Activated T-cell treated with anti-CD3 and anti-CD28 coated beads, Interleukin-2, amount 50 U/mL, for 4 hours (primary cell): ENCODE results near the gene MAGI1. TPM values are rescaled to one million over a fixed set of nuclear protein-coding genes. Genes with fewer than 3 reads are reported as not detected.
"Not testable (repeated sequence)": the region's sequence is repeated elsewhere in the genome, so short reads cannot be mapped to it uniquely, and the experiment has no call there.

Experiments used
- ATAC-seq, 2 donors: fragments of 200-7000 bp; cut with Tn5 transposase; one replicate each; pipeline ENCODE4 v1.10.0; 2021
- DNase-seq: peaks from one replicate; pipeline ENCODE4 v3.0.0-alpha.2; 2020
- H3K27me3 Mint-ChIP-seq: one replicate; pipeline ENCODE4 v1.8.0; 2021; ENCODE audit warnings: low read depth, mixed read lengths
- H3K36me3 Mint-ChIP-seq: one replicate; pipeline ENCODE4 v1.8.0; 2022; ENCODE audit warnings: mixed read lengths; ENCODE audit not compliant: insufficient read depth
- H3K4me1 Mint-ChIP-seq: one replicate; pipeline ENCODE4 v1.8.0; 2021; ENCODE audit warnings: low read depth, mixed read lengths
- H3K4me3 Mint-ChIP-seq: one replicate; pipeline ENCODE4 v1.8.0; 2021; ENCODE audit warnings: mild to moderate bottlenecking, moderate library complexity, mixed read lengths
- H3K9me3 Mint-ChIP-seq: one replicate; pipeline ENCODE4 v1.8.0; 2021; ENCODE audit warnings: mixed read lengths
- total RNA-seq, 3 donors: library from RNA; stranded (reverse); gene quantifications; one replicate each; pipeline ENCODE4 v1.2.1, GENCODE V29; 2021

MAGI1 gene
- total RNA-seq, 3 donors from 2014 or later, result 0.45 to 0.76 (median 0.46) TPM

- Mint-ChIP-seq H3K4me1 (peaks cover 5% of the 10 kb centered on the region), H3K27me3 (peaks cover 33% of the 10 kb centered on the region), H3K9me3 (no peaks in the 10 kb centered on the region), H3K4me3 (no peak overlapping the region), H3K36me3 (no peaks in the 10 kb centered on the region)
- DNase-seq, result no peak
- peak; percentile 21 to 40 for ATAC-seq
Measured at GRCh38 chr3:66033241-66034138, 5.2 kb downstream of the MAGI1 start.

GRCh38 chr3:66031102-66031698 is 7.5 kb downstream of the MAGI1 start:
- Mint-ChIP-seq H3K9me3 (no peaks in the 10 kb centered on the region), H3K27me3 (peaks cover 11% of the 10 kb centered on the region), H3K36me3 (no peaks in the 10 kb centered on the region), H3K4me3 (no peak overlapping the region), H3K4me1 (no peaks in the 10 kb centered on the region)
- DNase-seq (no peak), ATAC-seq (no peak)

GRCh38 chr3:66029443-66029842 is 9.3 kb downstream of the MAGI1 start:
- no peak for DNase-seq
- Mint-ChIP-seq H3K9me3 (no peaks in the 10 kb centered on the region), H3K4me3 (no peak overlapping the region), H3K36me3 (no peaks in the 10 kb centered on the region), H3K4me1 (no peaks in the 10 kb centered on the region), H3K27me3 (peaks cover 5% of the 10 kb centered on the region)
- ATAC-seq, result no peak

DNA sequence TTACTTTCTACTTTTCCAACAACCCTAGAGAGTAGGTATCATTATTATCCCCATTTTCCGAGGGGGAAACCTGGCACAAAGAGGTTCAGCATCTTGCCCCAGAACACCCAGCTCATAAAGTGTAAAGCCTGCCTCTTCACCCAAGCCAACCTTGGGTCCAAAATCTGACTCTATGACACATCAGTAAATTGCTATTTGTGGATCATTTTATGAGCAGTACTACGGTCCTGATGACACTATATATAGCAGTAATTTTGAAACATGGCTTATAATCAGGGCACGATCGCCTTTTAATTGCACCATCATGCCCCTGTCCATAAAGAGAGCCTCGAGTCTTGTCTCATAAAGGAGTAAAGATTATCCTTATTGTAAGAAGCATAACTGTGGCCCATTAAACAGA is 9.7 kb downstream of the MAGI1 start:
- Mint-ChIP-seq H3K9me3 (no peaks in the 10 kb centered on the region), H3K4me3 (no peak overlapping the region), H3K27me3 (peaks cover 5% of the 10 kb centered on the region), H3K4me1 (no peaks in the 10 kb centered on the region), H3K36me3 (no peaks in the 10 kb centered on the region)
- DNase-seq (no peak), ATAC-seq (no peak)

- no peak overlapping the region for H3K4me3 Mint-ChIP-seq
Measured at GRCh38 chr3:66028457-66028856, 10.3 kb downstream of the MAGI1 start.

GRCh38 chr3:66027099-66027498 is 11.6 kb downstream of the MAGI1 start:
- not testable (repeated sequence) for H3K9me3 Mint-ChIP-seq, H3K27me3 Mint-ChIP-seq, H3K36me3 Mint-ChIP-seq, ATAC-seq, H3K4me1 Mint-ChIP-seq, DNase-seq, H3K4me3 Mint-ChIP-seq

More at GRCh38 chr3:66028457-66028856, 10.3 kb downstream of the MAGI1 start:
- no peak for DNase-seq
- Mint-ChIP-seq H3K9me3 (no peaks in the 10 kb centered on the region), H3K36me3 (no peaks in the 10 kb centered on the region), H3K4me1 (no peaks in the 10 kb centered on the region), H3K27me3 (peaks cover 5% of the 10 kb centered on the region)
- ATAC-seq, result no peak

DNA sequence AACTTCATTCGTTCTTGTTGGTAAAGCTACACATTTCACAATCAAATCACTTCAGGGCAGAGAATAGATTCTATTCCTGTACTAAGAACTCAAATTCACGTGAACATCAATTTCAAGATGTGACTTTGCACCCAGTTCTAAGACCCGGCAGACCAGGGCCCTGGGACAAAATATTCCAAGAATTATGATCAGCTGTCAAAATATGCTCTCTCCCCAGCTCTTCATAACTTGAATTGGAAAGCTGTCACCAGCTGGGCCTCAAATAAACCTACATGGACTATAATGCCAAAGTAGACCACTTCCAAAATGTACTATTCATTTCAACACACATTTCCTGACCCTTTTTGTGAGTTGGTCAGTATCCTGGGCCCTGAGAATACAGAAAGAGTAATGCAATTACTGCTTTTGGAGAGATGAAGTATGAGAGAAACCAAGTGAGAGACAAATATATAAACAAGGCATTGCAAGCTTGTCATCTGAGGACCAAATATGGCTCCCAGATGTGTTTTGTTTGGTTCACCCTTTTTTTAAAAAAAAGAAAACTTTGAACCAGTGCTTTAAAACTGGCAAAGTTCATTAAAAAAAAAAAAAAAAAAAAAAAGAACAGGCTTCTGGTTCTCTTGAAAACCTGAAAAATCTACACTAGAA is 14.9 kb downstream of the MAGI1 start:
- ATAC-seq (no peak), DNase-seq (no peak)
- Mint-ChIP-seq H3K36me3 (no peaks in the 10 kb centered on the region), H3K4me1 (no peaks in the 10 kb centered on the region), H3K27me3 (no peaks in the 10 kb centered on the region), H3K4me3 (no peak overlapping the region), H3K9me3 (no peaks in the 10 kb centered on the region)

DNA sequence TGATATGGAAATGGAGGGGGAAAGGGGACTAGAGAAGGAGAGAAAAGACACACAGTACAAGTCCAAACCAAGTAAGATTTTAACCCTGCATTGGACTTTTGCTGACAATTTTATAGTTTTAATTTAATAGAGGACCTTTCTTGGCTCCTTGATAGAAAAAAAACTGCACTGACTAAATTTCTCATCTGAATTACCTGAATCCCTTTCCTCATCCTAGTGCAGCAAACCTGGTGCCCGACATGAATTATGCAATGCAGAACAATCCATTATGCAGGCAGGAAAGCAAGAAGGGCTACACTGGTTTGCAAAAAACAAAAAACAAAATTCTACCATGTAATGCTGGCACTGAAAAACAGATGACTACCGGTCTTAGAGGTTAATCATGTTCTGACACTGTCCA is 15.5 kb downstream of the MAGI1 start:
- H3K9me3 Mint-ChIP-seq, result no peaks in the 10 kb centered on the region
- no peak overlapping the region for H3K4me3 Mint-ChIP-seq
- DNase-seq, result no peak
- no peaks in the 10 kb centered on the region for H3K4me1 Mint-ChIP-seq
- H3K36me3 Mint-ChIP-seq, result no peaks in the 10 kb centered on the region
- ATAC-seq, result no peak
- no peaks in the 10 kb centered on the region for H3K27me3 Mint-ChIP-seq

DNA sequence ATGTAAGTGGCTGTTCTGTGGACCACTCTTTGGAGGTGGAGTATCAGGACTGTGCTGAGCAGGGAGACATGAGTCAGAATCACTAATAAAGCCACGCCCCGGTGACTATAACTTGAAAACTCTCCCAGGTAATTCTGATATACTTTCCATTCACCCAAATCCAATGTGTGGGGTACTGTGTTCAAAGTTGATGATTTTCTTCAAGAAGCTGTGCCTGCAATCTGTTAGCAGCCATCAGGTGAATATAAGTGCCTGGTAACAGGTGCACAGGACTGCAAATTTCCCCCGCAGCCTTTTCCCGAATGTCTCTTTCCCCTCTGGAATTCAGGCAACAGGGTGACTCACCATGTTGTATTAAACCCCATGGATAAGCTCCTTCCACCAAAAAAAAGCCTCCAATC is 17.0 kb downstream of the MAGI1 start:
- no peaks in the 10 kb centered on the region for H3K36me3 Mint-ChIP-seq
- DNase-seq, result no peak
- no peaks in the 10 kb centered on the region for H3K27me3 Mint-ChIP-seq
- H3K9me3 Mint-ChIP-seq, result no peaks in the 10 kb centered on the region
- no peaks in the 10 kb centered on the region for H3K4me1 Mint-ChIP-seq
- H3K4me3 Mint-ChIP-seq, result no peak overlapping the region
- ATAC-seq, result no peak

GRCh38 chr3:66019896-66020295 is 18.8 kb downstream of the MAGI1 start:
- DNase-seq (no peak), ATAC-seq (no peak)
- no peaks in the 10 kb centered on the region for H3K4me1 Mint-ChIP-seq
- no peak overlapping the region for H3K4me3 Mint-ChIP-seq
- H3K9me3 Mint-ChIP-seq, result no peaks in the 10 kb centered on the region
- H3K36me3 Mint-ChIP-seq, result no peaks in the 10 kb centered on the region
- H3K27me3 Mint-ChIP-seq, result no peaks in the 10 kb centered on the region

DNA sequence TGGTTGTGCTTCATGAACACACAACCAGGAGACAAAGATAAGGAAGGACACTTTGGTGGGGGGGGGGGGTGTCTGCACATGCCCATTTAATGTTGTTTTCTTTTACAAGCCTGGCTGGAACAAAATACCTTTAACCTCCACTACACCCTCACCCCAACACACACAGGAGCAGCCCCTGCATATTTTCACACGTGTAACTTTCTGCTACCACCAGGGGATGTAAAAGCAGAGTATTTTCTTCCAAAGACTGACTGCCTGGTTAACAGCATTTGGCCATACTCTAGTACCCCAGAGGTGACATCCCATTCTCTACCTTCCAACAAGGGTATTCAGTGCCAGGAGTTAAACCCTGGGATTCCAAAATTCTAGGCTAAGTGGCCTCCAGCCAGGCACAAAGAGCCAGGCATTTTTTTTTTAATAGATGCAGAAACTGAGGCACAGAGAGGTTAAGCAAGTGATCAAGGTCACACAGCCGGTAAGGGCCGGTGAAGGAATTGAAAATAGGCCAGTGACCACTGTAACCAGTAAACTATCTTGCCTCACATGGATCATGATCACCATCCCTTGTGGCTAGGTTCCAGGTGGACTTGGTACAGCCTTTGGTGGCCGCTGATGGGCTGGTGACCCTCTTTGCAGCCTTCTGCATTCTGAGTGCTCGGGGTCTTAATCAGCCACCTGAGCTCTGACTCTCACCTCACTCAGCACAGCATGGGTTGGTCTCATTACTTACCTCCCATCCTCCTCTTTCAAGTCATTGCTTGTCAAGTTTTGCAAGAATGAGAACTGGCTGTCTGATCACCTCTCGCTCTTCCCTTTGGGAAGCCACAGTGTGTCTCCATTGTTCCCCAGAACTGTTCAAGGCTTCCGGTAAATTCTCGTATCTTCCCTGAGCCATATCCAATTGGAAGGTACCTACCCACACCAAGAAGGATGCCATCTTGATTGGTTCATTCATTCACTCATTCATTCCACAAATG is 20.4 kb downstream of the MAGI1 start:
- no peak for ATAC-seq
- Mint-ChIP-seq H3K27me3 (no peaks in the 10 kb centered on the region), H3K36me3 (no peaks in the 10 kb centered on the region), H3K9me3 (no peaks in the 10 kb centered on the region), H3K4me1 (no peaks in the 10 kb centered on the region), H3K4me3 (no peak overlapping the region)
- no peak for DNase-seq

GRCh38 chr3:66017591-66017990 is 21.1 kb downstream of the MAGI1 start:
- no peak for ATAC-seq
- Mint-ChIP-seq H3K27me3 (no peaks in the 10 kb centered on the region), H3K9me3 (no peaks in the 10 kb centered on the region), H3K4me3 (no peak overlapping the region), H3K36me3 (no peaks in the 10 kb centered on the region), H3K4me1 (no peaks in the 10 kb centered on the region)
- DNase-seq, result no peak

- Mint-ChIP-seq H3K4me1 (no peaks in the 10 kb centered on the region), H3K27me3 (no peaks in the 10 kb centered on the region), H3K9me3 (no peaks in the 10 kb centered on the region), H3K36me3 (no peaks in the 10 kb centered on the region), H3K4me3 (no peak overlapping the region)
- DNase-seq (no peak), ATAC-seq (no peak)
Measured at GRCh38 chr3:66017084-66017483, 21.6 kb downstream of the MAGI1 start.

GRCh38 chr3:66015841-66016240 is 22.9 kb downstream of the MAGI1 start:
- no peak for ATAC-seq

More at GRCh38 chr3:66015841-66016240, 22.9 kb downstream of the MAGI1 start:
- no peak overlapping the region for H3K4me3 Mint-ChIP-seq
- no peaks in the 10 kb centered on the region for H3K36me3 Mint-ChIP-seq
- no peak for DNase-seq
- H3K27me3 Mint-ChIP-seq, result no peaks in the 10 kb centered on the region
- H3K9me3 Mint-ChIP-seq, result no peaks in the 10 kb centered on the region
- H3K4me1 Mint-ChIP-seq, result no peaks in the 10 kb centered on the region
